GM18517 (cell line): Measurements from ENCODE around the gene AGMO.

Experiments used
- ATAC-seq: cut with Tn5 transposase; IDR thresholded peaks from one replicate; pipeline ENCODE4 v1.9.1; 2021; ENCODE audit warnings: mild to moderate bottlenecking, moderate library complexity; ENCODE audit not compliant: unreplicated experiment

Gene AGMO

DNA sequence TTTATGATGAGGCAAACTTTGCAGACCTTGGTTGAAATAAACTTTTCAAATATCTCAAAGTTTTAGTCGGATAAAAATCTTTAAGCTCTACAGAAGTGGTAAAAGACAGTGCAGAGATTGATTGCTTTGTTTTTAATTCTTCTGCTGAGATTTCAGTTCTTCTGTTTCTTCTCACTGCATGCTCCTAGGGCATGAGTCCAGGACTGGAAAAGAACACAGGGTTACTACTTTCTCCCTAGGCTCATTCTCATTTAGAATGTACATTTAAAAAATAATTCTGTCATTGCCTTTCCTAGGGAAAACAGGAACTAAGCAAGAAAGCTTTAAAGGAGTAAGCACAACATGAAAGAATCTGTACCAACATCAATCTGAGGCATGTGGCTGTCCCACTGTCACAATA lies 402.6 kb downstream of the AGMO start:
- ATAC-seq: no peak

DNA sequence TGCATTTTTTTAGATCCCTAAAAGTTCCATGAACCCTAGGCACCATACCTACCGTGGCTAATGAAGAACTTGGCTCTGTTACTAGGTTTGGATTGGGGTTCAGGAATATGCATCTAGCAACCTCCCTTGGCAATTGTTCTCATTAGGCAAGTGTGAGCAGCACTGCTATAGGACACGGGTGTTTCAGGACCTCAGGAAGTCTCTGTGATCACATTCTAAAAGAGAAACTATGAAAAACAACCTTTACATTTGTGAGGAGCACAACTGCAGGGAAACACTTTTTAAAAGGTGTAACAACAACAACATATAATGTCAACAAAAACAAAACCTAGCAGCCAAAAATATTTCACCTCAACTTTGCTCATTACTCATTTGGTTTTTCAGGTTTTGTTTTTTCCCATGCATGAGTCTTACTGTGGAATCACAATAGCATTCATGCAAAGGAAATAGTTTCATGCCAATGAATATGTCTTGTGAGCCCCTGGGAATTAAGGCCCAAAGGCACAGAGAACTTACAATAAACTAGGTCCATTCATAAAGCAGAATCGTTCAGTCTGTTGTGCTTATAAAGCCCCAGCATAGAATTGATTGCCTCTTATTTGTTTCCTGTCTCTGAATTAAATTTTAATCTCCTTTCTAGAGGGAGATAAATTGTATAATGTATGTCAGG lies 403.5 kb downstream of the AGMO start:
- ATAC-seq: no peak
